Endothelial cell (in vitro differentiated cells): ENCODE results near the gene NPFFR1. TPM values are rescaled to one million over a fixed set of nuclear protein-coding genes. Genes with fewer than 3 reads are reported as not detected.
"Not testable (repeated sequence)": the region's sequence is repeated elsewhere in the genome, so short reads cannot be mapped to it uniquely, and the experiment has no call there.

Experiments
- DNase-seq: peaks from one replicate; pipeline ENCODE4 v3.0.0; 2021; ENCODE audit warnings: low spot score
- H3K27ac Mint-ChIP-seq: one replicate; pipeline ENCODE4 v1.8.0; 2021; ENCODE audit warnings: mixed read lengths, inconsistent platforms; ENCODE audit not compliant: unreplicated experiment
- H3K27me3 Mint-ChIP-seq: one replicate; pipeline ENCODE4 v1.8.0; 2021; ENCODE audit warnings: mild to moderate bottlenecking, moderate library complexity, mixed read lengths, inconsistent platforms; ENCODE audit not compliant: unreplicated experiment
- H3K36me3 Mint-ChIP-seq: one replicate; pipeline ENCODE4 v1.8.0; 2021; ENCODE audit warnings: mild to moderate bottlenecking, low read depth, mixed read lengths, inconsistent platforms; ENCODE audit not compliant: unreplicated experiment
- H3K4me1 Mint-ChIP-seq: one replicate; pipeline ENCODE4 v1.8.0; 2021; ENCODE audit warnings: mild to moderate bottlenecking, mixed read lengths, inconsistent platforms; ENCODE audit not compliant: unreplicated experiment
- H3K4me3 Mint-ChIP-seq: one replicate; pipeline ENCODE4 v1.8.0; 2021; ENCODE audit warnings: mild to moderate bottlenecking, mixed read lengths, inconsistent platforms; ENCODE audit not compliant: unreplicated experiment
- H3K9me3 Mint-ChIP-seq: one replicate; pipeline ENCODE4 v1.8.0; 2021; ENCODE audit warnings: mixed read lengths, inconsistent platforms; ENCODE audit not compliant: unreplicated experiment
- total RNA-seq: library from RNA; stranded (reverse); fragmentation: NEBNext Ultra II Directional; extraction: Animal tissue kit (Norgen Biotek cat#: 25700); gene quantifications from one replicate; pipeline ENCODE4 v1.2.1, GENCODE V29; 2021; ENCODE audit not compliant: unreplicated experiment
- TF ChIP-seq, protein P1 (sequence below): fragments of 200-600 bp; sonication (generic); IDR thresholded peaks from one replicate; pipeline ENCODE4 v1.5.0; 2021; ENCODE audit warnings: antibody characterized with exemption; ENCODE audit not compliant: unreplicated experiment

Gene NPFFR1
- total RNA-seq, 1 donor from 2014 or later, result not detected

DNA sequence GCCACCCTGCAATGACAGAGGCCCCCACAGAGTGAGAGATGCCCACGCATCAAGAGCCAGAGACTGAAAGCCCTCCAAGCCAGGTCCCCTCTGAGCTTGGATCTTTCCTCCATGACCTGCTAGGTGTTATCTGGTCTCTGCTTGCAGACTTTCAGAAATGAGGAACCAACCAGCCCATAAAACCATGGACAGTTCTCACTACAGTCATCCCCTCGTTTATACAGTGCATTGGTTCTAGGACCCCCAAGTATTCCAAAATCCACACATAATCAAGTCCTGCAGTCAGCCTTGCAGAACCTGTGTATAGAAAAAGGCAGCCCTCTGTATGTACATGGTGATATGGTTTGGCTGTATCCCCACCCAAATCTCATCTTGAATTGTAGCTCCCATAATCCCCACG is 23.1 kb downstream of the NPFFR1 start:
- Mint-ChIP-seq H3K4me1 (no peaks in the 10 kb centered on the region), H3K27me3 (peaks cover 2% of the 10 kb centered on the region), H3K27ac (no peak overlapping the region), H3K4me3 (no peak overlapping the region), H3K36me3 (no peaks in the 10 kb centered on the region), H3K9me3 (no peaks in the 10 kb centered on the region)
- no peak for DNase-seq
- TF ChIP-seq, protein P1, sequence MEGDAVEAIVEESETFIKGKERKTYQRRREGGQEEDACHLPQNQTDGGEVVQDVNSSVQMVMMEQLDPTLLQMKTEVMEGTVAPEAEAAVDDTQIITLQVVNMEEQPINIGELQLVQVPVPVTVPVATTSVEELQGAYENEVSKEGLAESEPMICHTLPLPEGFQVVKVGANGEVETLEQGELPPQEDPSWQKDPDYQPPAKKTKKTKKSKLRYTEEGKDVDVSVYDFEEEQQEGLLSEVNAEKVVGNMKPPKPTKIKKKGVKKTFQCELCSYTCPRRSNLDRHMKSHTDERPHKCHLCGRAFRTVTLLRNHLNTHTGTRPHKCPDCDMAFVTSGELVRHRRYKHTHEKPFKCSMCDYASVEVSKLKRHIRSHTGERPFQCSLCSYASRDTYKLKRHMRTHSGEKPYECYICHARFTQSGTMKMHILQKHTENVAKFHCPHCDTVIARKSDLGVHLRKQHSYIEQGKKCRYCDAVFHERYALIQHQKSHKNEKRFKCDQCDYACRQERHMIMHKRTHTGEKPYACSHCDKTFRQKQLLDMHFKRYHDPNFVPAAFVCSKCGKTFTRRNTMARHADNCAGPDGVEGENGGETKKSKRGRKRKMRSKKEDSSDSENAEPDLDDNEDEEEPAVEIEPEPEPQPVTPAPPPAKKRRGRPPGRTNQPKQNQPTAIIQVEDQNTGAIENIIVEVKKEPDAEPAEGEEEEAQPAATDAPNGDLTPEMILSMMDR, result no peak

DNA sequence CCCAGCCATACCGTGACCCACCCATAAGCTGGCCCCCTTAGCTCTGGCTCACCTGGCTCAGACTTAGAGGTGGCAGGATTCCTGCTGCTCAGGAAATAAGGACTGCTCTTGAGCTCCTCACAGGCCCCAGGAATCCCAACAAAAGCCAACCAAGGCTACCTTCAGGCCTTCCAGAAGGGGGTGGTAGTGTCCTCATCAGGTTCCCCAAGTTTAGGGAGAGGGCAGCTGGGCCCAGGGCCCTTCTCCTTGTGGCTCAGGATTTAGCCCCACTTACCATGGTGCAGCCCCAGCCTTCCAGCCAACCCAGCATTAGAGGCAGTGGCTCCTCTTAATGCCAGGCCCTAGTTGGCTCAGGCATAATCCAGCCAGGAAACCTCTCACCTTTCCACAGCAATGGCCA is 23.5 kb downstream of the NPFFR1 start:
- DNase-seq, result no peak
- no peaks in the 10 kb centered on the region for H3K36me3 Mint-ChIP-seq
- H3K27me3 Mint-ChIP-seq, result peaks cover 2% of the 10 kb centered on the region
- no peaks in the 10 kb centered on the region for H3K9me3 Mint-ChIP-seq
- H3K4me1 Mint-ChIP-seq, result no peaks in the 10 kb centered on the region
- TF ChIP-seq, protein P1, result no peak
- no peak overlapping the region for H3K4me3 Mint-ChIP-seq
- no peak overlapping the region for H3K27ac Mint-ChIP-seq

DNA sequence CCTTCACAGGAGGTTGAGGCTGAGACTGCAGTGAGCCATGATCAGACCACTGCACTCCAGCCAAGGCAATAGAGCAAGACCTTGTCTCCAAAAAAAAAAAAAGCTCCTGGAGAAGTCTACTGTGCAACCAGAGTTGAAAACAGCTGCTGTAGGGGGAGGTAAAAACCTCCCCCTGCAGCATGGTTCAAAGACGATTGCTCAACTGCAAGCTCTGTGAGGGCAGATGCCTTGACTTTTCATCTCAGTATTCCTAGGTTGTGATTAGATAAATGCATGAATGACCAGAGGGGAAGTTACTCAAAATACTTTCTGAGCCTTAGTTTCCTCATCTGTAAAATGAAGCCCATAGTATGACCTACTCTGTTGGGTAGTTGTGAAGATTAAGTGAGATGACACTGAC is 25.6 kb downstream of the NPFFR1 start:
- H3K36me3 Mint-ChIP-seq, result no peaks in the 10 kb centered on the region
- peaks cover 2% of the 10 kb centered on the region for H3K27me3 Mint-ChIP-seq
- H3K4me3 Mint-ChIP-seq, result no peak overlapping the region
- DNase-seq, result no peak
- no peaks in the 10 kb centered on the region for H3K9me3 Mint-ChIP-seq
- no peak overlapping the region for H3K27ac Mint-ChIP-seq
- TF ChIP-seq, protein P1, result no peak
- H3K4me1 Mint-ChIP-seq, result no peaks in the 10 kb centered on the region

DNA sequence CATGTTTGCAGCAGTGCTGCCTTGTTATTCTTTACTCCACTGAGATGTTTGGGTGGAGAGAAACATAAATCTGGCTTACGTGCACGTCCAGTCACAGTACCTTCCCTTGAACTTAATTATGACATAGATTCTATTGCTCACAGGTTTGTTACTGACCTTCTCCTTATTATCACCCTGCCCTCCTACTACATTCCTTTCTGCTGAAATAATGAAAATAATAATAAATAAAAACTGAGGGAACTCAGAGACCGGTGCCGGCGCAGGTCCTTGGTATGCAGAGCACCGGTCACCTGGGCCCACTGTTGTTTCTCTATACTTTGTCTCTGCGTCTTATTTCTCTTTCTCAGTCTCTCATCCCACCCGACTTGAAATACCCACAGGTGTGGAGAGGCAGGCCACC is 26.0 kb downstream of the NPFFR1 start:
- H3K9me3 Mint-ChIP-seq, H3K4me3 Mint-ChIP-seq, H3K27me3 Mint-ChIP-seq, DNase-seq, H3K27ac Mint-ChIP-seq, H3K36me3 Mint-ChIP-seq, H3K4me1 Mint-ChIP-seq: not testable (repeated sequence)

DNA sequence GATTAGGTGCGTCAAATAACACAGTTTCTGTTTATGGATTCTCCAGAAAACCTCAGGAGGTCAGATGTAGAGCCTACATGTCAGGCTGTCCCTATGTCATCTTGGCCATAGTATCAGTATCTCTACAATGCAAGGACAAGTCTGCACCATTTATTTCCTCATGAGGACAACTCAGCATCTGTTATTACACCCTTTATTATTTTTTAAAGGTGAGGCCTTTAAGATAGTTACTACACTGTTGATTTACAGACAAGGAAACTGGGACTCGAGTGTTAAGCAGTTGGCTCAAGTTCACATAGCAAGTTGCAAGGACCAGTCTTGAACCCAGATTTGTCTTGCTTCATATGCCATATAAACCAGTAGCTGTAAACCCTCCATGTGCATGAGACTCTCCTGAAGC is 27.3 kb downstream of the NPFFR1 start:
- H3K9me3 Mint-ChIP-seq, result no peaks in the 10 kb centered on the region
- TF ChIP-seq, protein P1, result no peak
- H3K27me3 Mint-ChIP-seq, result peaks cover 2% of the 10 kb centered on the region
- no peak overlapping the region for H3K27ac Mint-ChIP-seq
- H3K4me1 Mint-ChIP-seq, result no peaks in the 10 kb centered on the region
- H3K36me3 Mint-ChIP-seq, result no peaks in the 10 kb centered on the region
- DNase-seq, result no peak
- no peak overlapping the region for H3K4me3 Mint-ChIP-seq
